Body of pancreas (tissue), 4 donors: Measurements from ENCODE around the gene DEDD2. TPM values are rescaled to one million over a fixed set of nuclear protein-coding genes. Genes with fewer than 3 reads are reported as not detected.

Source experiments
- ATAC-seq: fragments of 150-250 bp; one replicate; pipeline ENCODE4 v1.9.1; 2016
- DNase-seq, 4 donors: peaks; one replicate each; pipeline ENCODE4 v3.0.0-alpha.2; 2019
- H3K27ac ChIP-seq, 4 donors: fragments of 200-600 bp; sonication (generic); 1 replicate in 3 of 4; 2 replicates in 1 of 4; pipeline versions ENCODE4 v1.5.1 to v1.6.1; 2016 to 2019; ENCODE audit warnings: mild to moderate bottlenecking in 1 of 4, mixed read lengths in 1 of 4, moderate library complexity in 1 of 4
- H3K27me3 ChIP-seq, 2 donors: fragments of 200-600 bp; sonication (generic); one replicate each; pipeline ENCODE4 v1.6.0; 2016; ENCODE audit warnings: mild to moderate bottlenecking in 1 of 2
- H3K36me3 ChIP-seq, 2 donors: fragments of 200-600 bp; sonication (generic); replicated peaks in 1 of 2; 2 replicates each; pipeline ENCODE4 v1.5.1; 2016; ENCODE audit warnings: low read depth in 2 of 2; ENCODE audit not compliant: insufficient read depth in 1 of 2
- H3K4me1 ChIP-seq: fragments of 200-600 bp; sonication (generic); one replicate; pipeline ENCODE4 v1.6.0; 2016
- H3K4me3 ChIP-seq, 2 donors: fragments of 200-600 bp; sonication (generic); 1 replicate in 1 of 2; 2 replicates in 1 of 2; pipeline ENCODE4 v1.5.1; 2016 to 2019
- H3K9me3 ChIP-seq, 3 donors: fragments of 200-600 bp; sonication (generic); 1 replicate in 2 of 3; 2 replicates in 1 of 3; pipeline ENCODE4 v1.5.1; 2016
- POLR2A ChIP-seq, 3 donors: fragments of 450-650 bp; IDR thresholded peaks; one replicate each; pipeline ENCODE4 v1.6.1; 2016; ENCODE audit warnings: antibody characterized with exemption in 3 of 3, mild to moderate bottlenecking in 2 of 3
- WGBS, 2 donors: methylation state at CpG; one replicate each; pipeline ENCODE4 v1.1.5; 2017; 5-methylcytosine and 5-hydroxymethylcytosine counted together
- intact Hi-C: fragments of 100-400 bp; cut with DNase I; formaldehyde crosslinking; loops from one replicate; pipeline ENCODE4 v1.15.1; 2023
- total RNA-seq, 2 donors: library from RNA; depleted of rRNA; stranded (reverse); fragments of >200 nt; gene quantifications; one replicate each; pipeline ENCODE4 v1.1.0, GENCODE V29; 2016
- TF ChIP-seq, protein P1 (sequence below), 7 experiments: fragments of 450-650 bp in 4 of 7; fragments of 200-600 bp in 3 of 7; sonication (generic) in 3 of 7; IDR thresholded peaks; one replicate each; pipeline ENCODE4 v1.5.1; 2016 to 2019; ENCODE audit warnings: antibody characterized with exemption in 7 of 7

The DEDD2 gene
- total RNA-seq, 2 donors from 2014 or later = 34.8 to 44.2 TPM

DNA sequence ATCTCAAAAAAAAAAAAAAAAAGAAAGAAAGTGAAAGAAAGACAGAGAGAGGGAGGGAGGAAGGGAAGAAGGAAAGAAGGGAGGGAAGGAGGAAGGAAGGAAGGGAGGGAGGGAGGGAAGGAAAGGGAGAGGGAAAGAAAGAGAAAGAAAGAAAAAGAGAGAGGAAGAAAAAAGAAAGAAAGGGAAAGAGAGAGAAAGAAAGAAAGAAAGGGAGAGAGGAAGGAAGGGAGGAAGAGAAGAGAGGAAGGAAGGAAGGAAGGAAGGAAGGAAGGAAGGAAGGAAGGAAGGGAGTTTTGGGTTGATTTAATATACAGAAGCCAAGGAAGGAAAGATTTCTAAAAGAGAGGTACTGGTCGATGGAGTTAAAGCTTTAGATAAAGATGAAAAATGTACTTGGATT, 28.8 kb downstream of the DEDD2 start:
- WGBS, 2 donors = 37 to 56% methylated on average over 1 of the region's 1 CpG
- no peak overlapping the region for H3K4me3 ChIP-seq
- H3K4me1 ChIP-seq = no peaks in the 10 kb centered on the region
- DNase-seq = no peak
- H3K9me3 ChIP-seq = no peaks in the 10 kb centered on the region
- H3K27me3 ChIP-seq = no peaks in the 10 kb centered on the region
- TF ChIP-seq POLR2A (IDR thresholded peaks at IDR 0.05) = no peak
- TF ChIP-seq, protein P1, sequence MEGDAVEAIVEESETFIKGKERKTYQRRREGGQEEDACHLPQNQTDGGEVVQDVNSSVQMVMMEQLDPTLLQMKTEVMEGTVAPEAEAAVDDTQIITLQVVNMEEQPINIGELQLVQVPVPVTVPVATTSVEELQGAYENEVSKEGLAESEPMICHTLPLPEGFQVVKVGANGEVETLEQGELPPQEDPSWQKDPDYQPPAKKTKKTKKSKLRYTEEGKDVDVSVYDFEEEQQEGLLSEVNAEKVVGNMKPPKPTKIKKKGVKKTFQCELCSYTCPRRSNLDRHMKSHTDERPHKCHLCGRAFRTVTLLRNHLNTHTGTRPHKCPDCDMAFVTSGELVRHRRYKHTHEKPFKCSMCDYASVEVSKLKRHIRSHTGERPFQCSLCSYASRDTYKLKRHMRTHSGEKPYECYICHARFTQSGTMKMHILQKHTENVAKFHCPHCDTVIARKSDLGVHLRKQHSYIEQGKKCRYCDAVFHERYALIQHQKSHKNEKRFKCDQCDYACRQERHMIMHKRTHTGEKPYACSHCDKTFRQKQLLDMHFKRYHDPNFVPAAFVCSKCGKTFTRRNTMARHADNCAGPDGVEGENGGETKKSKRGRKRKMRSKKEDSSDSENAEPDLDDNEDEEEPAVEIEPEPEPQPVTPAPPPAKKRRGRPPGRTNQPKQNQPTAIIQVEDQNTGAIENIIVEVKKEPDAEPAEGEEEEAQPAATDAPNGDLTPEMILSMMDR (IDR thresholded peaks at IDR 0.05) = no peak
- no peaks in the 10 kb centered on the region for H3K36me3 ChIP-seq
- no peak for ATAC-seq
- no peak overlapping the region for H3K27ac ChIP-seq
- intact Hi-C loops = loop anchor here (5.0 kb wide), 1 partner anchor 56 kb away; the partner anchor contains the start of gene POU2F2

DNA sequence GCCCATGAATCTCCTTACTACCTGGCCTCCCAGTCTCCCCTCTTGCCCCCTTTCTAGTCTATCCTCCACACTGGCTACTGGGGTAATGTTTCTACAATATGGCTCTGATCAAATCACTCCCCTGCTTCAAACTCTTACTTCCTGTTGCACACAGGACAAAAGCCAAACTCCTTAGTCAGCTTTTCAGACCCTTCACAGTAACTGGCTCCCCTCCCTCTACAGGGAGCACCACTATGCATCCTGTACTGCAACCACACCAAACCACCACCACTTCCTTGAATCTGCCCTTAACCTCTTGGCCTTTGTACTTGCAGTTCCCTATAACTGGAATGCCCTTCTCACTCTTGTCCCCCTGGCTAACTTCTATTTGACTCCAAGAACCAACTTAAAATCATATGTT, 32.2 kb downstream of the DEDD2 start:
- TF ChIP-seq, protein P1 (IDR thresholded peaks at IDR 0.05) = no peak
- TF ChIP-seq POLR2A (IDR thresholded peaks at IDR 0.05) = no peak
- no peak overlapping the region for H3K4me3 ChIP-seq
- H3K9me3 ChIP-seq = no peaks in the 10 kb centered on the region
- DNase-seq (peak in 1 of 4 donors; percentile 39), ATAC-seq (no peak)
- no peaks in the 10 kb centered on the region for H3K36me3 ChIP-seq
- peaks cover 0 to 3% of the 10 kb centered on the region in 2 donors for H3K27me3 ChIP-seq
- intact Hi-C loops = loop anchor here (5.0 kb wide), 1 partner anchor 53 kb away; the partner anchor contains the start of gene POU2F2
- H3K27ac ChIP-seq = no peak overlapping the region
- H3K4me1 ChIP-seq = no peaks in the 10 kb centered on the region

DNA sequence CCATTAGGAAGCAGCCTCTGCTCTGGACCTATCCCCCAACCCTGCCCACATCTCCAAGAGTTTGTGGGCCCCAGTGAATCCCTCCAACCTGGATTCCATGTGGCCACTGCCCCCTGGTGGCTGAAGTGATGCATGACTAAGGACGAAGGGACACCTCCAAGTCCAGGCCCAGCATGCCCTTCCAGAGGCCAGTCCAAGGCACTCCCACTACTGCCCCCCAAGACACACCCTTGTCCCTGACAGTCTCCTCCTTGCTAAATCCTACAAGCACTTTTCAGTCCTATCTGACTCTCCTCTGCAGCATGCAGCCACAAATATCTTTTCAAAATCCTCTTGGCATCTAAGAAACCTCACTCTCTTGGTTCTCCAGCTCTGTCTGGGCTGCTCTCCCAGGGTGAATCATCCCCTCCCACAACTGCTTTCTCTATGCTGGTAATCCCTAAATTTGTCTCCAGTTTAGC, 33.0 kb downstream of the DEDD2 start:
- peak; percentile 84 for ATAC-seq
- TF ChIP-seq, protein P1 (IDR thresholded peaks at IDR 0.05) = peak; percentile 75 to 93 (median 85)
- TF ChIP-seq POLR2A (IDR thresholded peaks at IDR 0.05) = no peak
- Histone ChIP-seq H3K9me3 (no peaks in the 10 kb centered on the region), H3K27me3 (peaks cover 0 to 11% of the 10 kb centered on the region in 2 donors), H3K36me3 (no peaks in the 10 kb centered on the region), H3K27ac (no peak overlapping the region), H3K4me3 (no peak overlapping the region), H3K4me1 (no peaks in the 10 kb centered on the region)
- intact Hi-C loops = no loop called here
- WGBS, 2 donors = 0% methylated on average over 1 of the region's 1 CpG
- peak; percentile 80 to 85 (median 82) for DNase-seq

DNA sequence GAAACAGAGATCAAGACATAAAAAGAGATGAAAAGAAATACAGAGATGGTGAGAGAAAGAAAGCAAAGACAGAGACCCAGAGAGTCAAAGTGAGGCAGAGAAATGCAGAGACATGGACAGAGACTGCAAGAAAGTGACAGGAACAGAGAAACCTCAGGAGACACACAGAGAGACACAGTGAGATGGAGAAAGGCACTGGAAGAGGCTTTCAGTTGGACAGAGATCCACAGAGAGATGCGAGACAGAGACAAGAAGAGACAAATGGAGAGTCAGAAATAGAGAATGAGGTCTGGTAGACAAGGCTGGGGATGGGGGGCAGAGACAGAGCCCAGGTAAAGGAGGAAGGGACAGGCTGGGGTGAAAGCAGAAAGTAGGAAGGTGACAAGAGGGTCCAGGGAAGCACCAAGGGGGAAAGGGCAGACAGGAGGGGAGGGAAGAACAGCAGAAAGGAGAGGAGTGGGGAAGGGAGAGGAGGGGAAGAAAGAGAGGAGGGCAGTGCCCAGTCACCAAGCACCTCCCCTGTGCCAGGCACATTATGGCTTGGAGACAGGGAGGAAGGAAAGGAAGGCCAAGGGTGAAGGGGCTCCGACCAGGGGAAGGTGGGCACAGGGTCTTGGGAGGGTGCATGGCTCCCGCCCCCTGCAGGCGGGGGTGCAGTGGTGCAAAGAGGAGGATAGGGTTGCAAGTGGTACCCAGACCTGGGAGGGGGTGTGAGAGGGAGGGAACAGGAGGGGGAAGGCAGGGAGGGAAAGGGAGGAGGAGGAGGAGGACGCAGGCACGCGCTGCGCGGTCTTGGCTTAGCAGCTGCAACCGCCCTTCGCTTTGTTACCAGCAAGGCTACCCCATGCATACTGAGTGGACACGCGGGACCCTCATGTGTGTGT, 38.4 kb downstream of the DEDD2 start:
- no peak for TF ChIP-seq POLR2A (IDR thresholded peaks at IDR 0.05)
- TF ChIP-seq, protein P1 (IDR thresholded peaks at IDR 0.05) = peak in 1 of 7 experiments; percentile 10
- no peak for DNase-seq
- no peaks in the 10 kb centered on the region for H3K36me3 ChIP-seq
- no peak overlapping the region for H3K4me3 ChIP-seq
- no peak for ATAC-seq
- H3K27ac ChIP-seq = no peak overlapping the region
- peaks cover 13% of the 10 kb centered on the region for H3K4me1 ChIP-seq
- peaks cover 0 to 28% of the 10 kb centered on the region in 2 donors for H3K27me3 ChIP-seq
- H3K9me3 ChIP-seq = no peaks in the 10 kb centered on the region
- intact Hi-C loops = no loop called here
- WGBS, 2 donors = 8 to 15% methylated on average over 13 of the region's 13 CpGs
